GM12878 (cell line): ENCODE measurements around the gene CADPS.

Experiments used
- BRCA1 ChIP-seq: IDR thresholded peaks from 2 replicates; pipeline ENCODE4 v1.6.1; 2011; ENCODE audit warnings: low read depth, low read length, improper control_type of control experiment
- EZH2 ChIP-seq: IDR thresholded peaks from 2 replicates; pipeline ENCODE4 v1.6.1; 2012; ENCODE audit warnings: low read depth, mild to moderate bottlenecking, control low read depth, inconsistent platforms, low read length, borderline replicate concordance; ENCODE audit not compliant: control insufficient read depth
- GABPA ChIP-seq: IDR thresholded peaks from 2 replicates; pipeline ENCODE4 v1.6.1; 2014; ENCODE audit warnings: antibody characterized with exemption, low read depth, mild to moderate bottlenecking, inconsistent platforms
- ZSCAN29 ChIP-seq: fragments of 450-650 bp; IDR thresholded peaks from 2 replicates; pipeline ENCODE4 v1.6.1; 2017; ENCODE audit warnings: mild to moderate bottlenecking, moderate library complexity

GRCh38 chr3:62833538-62833937 lies 41.7 kb downstream of the CADPS start:
- TF ChIP-seq EZH2, result no peak
- no peak for TF ChIP-seq GABPA
- TF ChIP-seq ZSCAN29, result no peak
- no peak for TF ChIP-seq BRCA1
